Left renal pelvis (tissue), 4 donors: ENCODE measurements around the gene KRT6C. TPM values are rescaled to one million over a fixed set of nuclear protein-coding genes. Genes with fewer than 3 reads are reported as not detected.

Source experiments
- DNase-seq, 4 donors: peaks; one replicate each; pipeline ENCODE4 v3.0.0-alpha.2; 2013; ENCODE audit warnings: low read depth in 4 of 4, low spot score in 3 of 4
- polyA plus RNA-seq, 4 donors: library from polyadenylated mRNA; unstranded; fragments of 120-200 nt; gene quantifications; one replicate each; pipeline ENCODE4 v1.2.1, GENCODE V29; 2013; ENCODE audit not compliant: insufficient read length in 4 of 4

KRT6C gene
- polyA plus RNA-seq, result not detected

- no peak for DNase-seq
These were observed at the start of gene KRT6C for GRCh38 chr12:52473768-52474167. Gene KRT6C, minus strand, starts transcription at chr12:52473805. Its CDS starts 68 bp downstream, at chr12:52473737.

GRCh38 chr12:52522346-52523011 is 48.9 kb upstream of the KRT6C start:
- DNase-seq, result no peak

- no peak for DNase-seq
These were observed 48.1 kb upstream of the KRT6C start for GRCh38 chr12:52521568-52522266.

- DNase-seq, result no peak
These were observed 47.6 kb upstream of the KRT6C start for GRCh38 chr12:52521175-52521567.

GRCh38 chr12:52519826-52520662 is 46.4 kb upstream of the KRT6C start, which contains the start of gene KRT5:
Gene KRT5, minus strand, starts transcription at chr12:52520394. Its CDS starts 98 bp downstream, at chr12:52520296.
- DNase-seq, result no peak

- no peak for DNase-seq
These were observed 45.7 kb upstream of the KRT6C start for GRCh38 chr12:52519387-52519703.

GRCh38 chr12:52518574-52519386 is 45.2 kb upstream of the KRT6C start:
- no peak for DNase-seq

GRCh38 chr12:52517888-52518287 is 44.3 kb upstream of the KRT6C start:
- DNase-seq, result no peak

GRCh38 chr12:52517005-52517835 is 43.6 kb upstream of the KRT6C start:
- DNase-seq, result no peak

- DNase-seq, result no peak
These were observed 42.6 kb upstream of the KRT6C start for GRCh38 chr12:52515927-52516831.

GRCh38 chr12:52515319-52515646 is 41.7 kb upstream of the KRT6C start:
- DNase-seq, result no peak

GRCh38 chr12:52514471-52515318 is 41.1 kb upstream of the KRT6C start:
- DNase-seq, result no peak

GRCh38 chr12:52513736-52514135 is 40.1 kb upstream of the KRT6C start:
- DNase-seq, result no peak

- DNase-seq, result no peak
These were observed 34.6 kb upstream of the KRT6C start for GRCh38 chr12:52508211-52508610.

GRCh38 chr12:52506858-52507715 is 33.5 kb upstream of the KRT6C start:
- peak in 1 of 4 donors; percentile 2 for DNase-seq

GRCh38 chr12:52502877-52503276 is 29.3 kb upstream of the KRT6C start:
- no peak for DNase-seq

GRCh38 chr12:52501490-52501889 is 27.9 kb upstream of the KRT6C start:
- no peak for DNase-seq
